ENCODE results near the gene TSPO. TPM values are rescaled to one million over a fixed set of nuclear protein-coding genes. Genes with fewer than 3 reads are reported as not detected.
A peak's percentile ranks its signal among the peaks of the same experiment; 100 is the strongest.

The TSPO gene
- total RNA-seq, 1 donor from 2014 or later, result 0.79 TPM

GRCh38 chr22:43118024-43118849, 33.1 kb upstream of the TSPO start:
- no peaks in the 10 kb centered on the region for H3K36me3 Mint-ChIP-seq (ENCODE audit: insufficient read depth)
- peaks cover 10% of the 10 kb centered on the region for H3K4me1 Mint-ChIP-seq (ENCODE audit: low read depth)
- no peak overlapping the region for H3K4me3 Mint-ChIP-seq (ENCODE audit: low read depth)
- H3K27me3 Mint-ChIP-seq, result peaks cover 11% of the 10 kb centered on the region
- no peak overlapping the region for H3K27ac Mint-ChIP-seq
- no peaks in the 10 kb centered on the region for H3K9me3 Mint-ChIP-seq (ENCODE audit: low read depth)
- no peak for TF ChIP-seq CTCF (IDR thresholded peaks at IDR 0.05; ENCODE audit: unreplicated experiment)
- DNase-seq (ENCODE audit: low spot score, unreplicated experiment), result no peak

- no peak for TF ChIP-seq CTCF (IDR thresholded peaks at IDR 0.05; ENCODE audit: unreplicated experiment)
- H3K36me3 Mint-ChIP-seq (ENCODE audit: insufficient read depth), result no peaks in the 10 kb centered on the region
These were observed 32.4 kb upstream of the TSPO start for GRCh38 chr22:43118953-43119458.

GRCh38 chr22:43126501-43127165, 24.7 kb upstream of the TSPO start:
- H3K4me3 Mint-ChIP-seq (ENCODE audit: low read depth), result no peak overlapping the region
- no peak for TF ChIP-seq CTCF (IDR thresholded peaks at IDR 0.05; ENCODE audit: unreplicated experiment)
- H3K9me3 Mint-ChIP-seq (ENCODE audit: low read depth), result no peaks in the 10 kb centered on the region
- H3K27me3 Mint-ChIP-seq, result no peaks in the 10 kb centered on the region
- peaks cover 8% of the 10 kb centered on the region for H3K4me1 Mint-ChIP-seq (ENCODE audit: low read depth)
- peak overlapping the region; percentile 85 for H3K27ac Mint-ChIP-seq
- no peaks in the 10 kb centered on the region for H3K36me3 Mint-ChIP-seq (ENCODE audit: insufficient read depth)
- DNase-seq (ENCODE audit: low spot score, unreplicated experiment), result no peak

More at GRCh38 chr22:43118953-43119458, 32.4 kb upstream of the TSPO start:
- no peak overlapping the region for H3K4me3 Mint-ChIP-seq (ENCODE audit: low read depth)
- H3K27me3 Mint-ChIP-seq, result peaks cover 4% of the 10 kb centered on the region
- no peak overlapping the region for H3K27ac Mint-ChIP-seq
- no peak for DNase-seq (ENCODE audit: low spot score, unreplicated experiment)
- no peaks in the 10 kb centered on the region for H3K9me3 Mint-ChIP-seq (ENCODE audit: low read depth)
- peaks cover 3% of the 10 kb centered on the region for H3K4me1 Mint-ChIP-seq (ENCODE audit: low read depth)

GRCh38 chr22:43127166-43127908, 24.0 kb upstream of the TSPO start:
- Mint-ChIP-seq H3K36me3 (ENCODE audit: insufficient read depth) (no peaks in the 10 kb centered on the region), H3K4me3 (ENCODE audit: low read depth) (no peak overlapping the region), H3K4me1 (ENCODE audit: low read depth) (peaks cover 8% of the 10 kb centered on the region), H3K27ac (peak overlapping the region; percentile 85), H3K27me3 (no peaks in the 10 kb centered on the region), H3K9me3 (ENCODE audit: low read depth) (no peaks in the 10 kb centered on the region)
- TF ChIP-seq CTCF (IDR thresholded peaks at IDR 0.05; ENCODE audit: unreplicated experiment), result no peak
- DNase-seq (ENCODE audit: low spot score, unreplicated experiment), result no peak

GRCh38 chr22:43128116-43128515, 23.2 kb upstream of the TSPO start:
- DNase-seq (ENCODE audit: low spot score, unreplicated experiment), result no peak
- Mint-ChIP-seq H3K4me1 (ENCODE audit: low read depth) (peaks cover 8% of the 10 kb centered on the region), H3K36me3 (ENCODE audit: insufficient read depth) (no peaks in the 10 kb centered on the region), H3K27me3 (no peaks in the 10 kb centered on the region), H3K9me3 (ENCODE audit: low read depth) (no peaks in the 10 kb centered on the region), H3K4me3 (ENCODE audit: low read depth) (no peak overlapping the region), H3K27ac (no peak overlapping the region)
- TF ChIP-seq CTCF (IDR thresholded peaks at IDR 0.05; ENCODE audit: unreplicated experiment), result no peak
